B cell (primary cell): Measurements from ENCODE around the gene TMEM208. TPM values are rescaled to one million over a fixed set of nuclear protein-coding genes. Genes with fewer than 3 reads are reported as not detected.

ENCODE experiments used
- ATAC-seq: fragments of 200-7000 bp; cut with Tn5 transposase; one replicate; pipeline ENCODE4 v1.10.0; 2021; ENCODE audit warnings: low read depth, mild to moderate bottlenecking, moderate number of reproducible peaks, moderate library complexity
- CTCF ChIA-PET: fragments of 350-600 bp; sonication (Branson Sonifier 250); formaldehyde crosslinking; loops from one replicate; lab custom pipeline; 2021; ENCODE audit warnings: antibody characterized with exemption, inconsistent platforms; lab: Charles Lee
- POLR2A ChIA-PET: fragments of 350-600 bp; sonication (Branson Sonifier 250); formaldehyde crosslinking; loops from one replicate; lab custom pipeline; 2021; ENCODE audit warnings: antibody characterized with exemption; lab: Charles Lee
- DNase-seq: peaks from one replicate; pipeline ENCODE4 v3.0.0; 2013
- H2AFZ ChIP-seq: 2 replicates; pipeline ENCODE4 v1.6.1; 2012; ENCODE audit warnings: mild to moderate bottlenecking, low read depth, low read length; ENCODE audit not compliant: insufficient read depth, poor library complexity, severe bottlenecking
- H3K27ac ChIP-seq, 2 donors: 1 replicate in 1 of 2; 2 replicates in 1 of 2; pipeline ENCODE4 v1.5.1; 2012 to 2013; ENCODE audit warnings: low read length in 2 of 2, mild to moderate bottlenecking in 2 of 2, moderate library complexity in 1 of 2
- H3K27me3 ChIP-seq, 4 experiments: fragments of 200-600 bp in 1 of 4; sonication (generic) in 1 of 4; replicated peaks in 1 of 4; 1 replicate in 2 of 4; 2 replicates in 2 of 4; pipeline versions ENCODE4 v1.6.1 to v1.7.0; 2013 to 2016; ENCODE audit warnings: low read length in 3 of 4, mild to moderate bottlenecking in 2 of 4, mixed read lengths in 1 of 4, moderate library complexity in 1 of 4; ENCODE audit not compliant: insufficient read depth in 4 of 4, control insufficient read depth in 3 of 4; ENCODE audit errors: control extremely low read depth in 1 of 4
- H3K36me3 ChIP-seq, 2 experiments: replicated peaks in 1 of 2; 1 replicate in 1 of 2; 2 replicates in 1 of 2; pipeline versions ENCODE4 v1.6.1 to v1.7.1; 2013; ENCODE audit warnings: low read length in 1 of 2; ENCODE audit not compliant: insufficient read depth in 2 of 2, control insufficient read depth in 1 of 2; ENCODE audit errors: control extremely low read depth in 1 of 2, extremely low read depth in 1 of 2
- H3K4me1 ChIP-seq, 2 donors: fragments of 200-600 bp in 1 of 2; sonication (generic) in 1 of 2; 1 replicate in 1 of 2; 2 replicates in 1 of 2; pipeline versions ENCODE4 v1.5.1 to v1.6.1; 2013 to 2017; ENCODE audit warnings: low read length in 2 of 2; ENCODE audit not compliant: control insufficient read depth in 2 of 2, insufficient read depth in 2 of 2
- H3K4me2 ChIP-seq: replicated peaks from 2 replicates; pipeline ENCODE3; 2012; ENCODE audit warnings: mild to moderate bottlenecking, low read depth, low read length; ENCODE audit not compliant: poor library complexity, severe bottlenecking
- H3K4me3 ChIP-seq, 5 experiments: fragments of 200-600 bp in 1 of 5; sonication (generic) in 1 of 5; 1 replicate in 3 of 5; 2 replicates in 2 of 5; pipeline versions ENCODE4 v1.5.1 to v1.7.0; 2011 to 2016; ENCODE audit warnings: low read length in 4 of 5, mild to moderate bottlenecking in 4 of 5, low read depth in 2 of 5, control low read depth in 1 of 5, moderate library complexity in 1 of 5; ENCODE audit not compliant: insufficient read depth in 1 of 5; ENCODE audit errors: control extremely low read depth in 1 of 5, extremely low read depth in 1 of 5
- H3K79me2 ChIP-seq: fragments of 200-600 bp; sonication (generic); one replicate; pipeline ENCODE4 v1.6.0; 2016; ENCODE audit warnings: low read length; ENCODE audit not compliant: control insufficient read depth, insufficient read depth
- H3K9ac ChIP-seq: fragments of 200-600 bp; sonication (generic); 2 replicates; pipeline ENCODE4 v1.6.1; 2017; ENCODE audit warnings: mild to moderate bottlenecking, low read length, moderate library complexity
- H3K9me3 ChIP-seq, 3 donors: one replicate each; pipeline versions ENCODE4 v1.6.1 to v1.7.1; 2013; ENCODE audit warnings: low read length in 2 of 3; ENCODE audit not compliant: control insufficient read depth in 2 of 3, insufficient read depth in 1 of 3; ENCODE audit errors: control extremely low read depth in 1 of 3
- H4K20me1 ChIP-seq: 2 replicates; pipeline ENCODE4 v1.6.0; 2012; ENCODE audit warnings: mild to moderate bottlenecking, low read length; ENCODE audit not compliant: insufficient read depth, control insufficient read depth, poor library complexity, severe bottlenecking
- H3K27ac Mint-ChIP-seq: one replicate; pipeline ENCODE4 v1.8.0; 2021; ENCODE audit warnings: mixed read lengths
- H3K27me3 Mint-ChIP-seq: one replicate; pipeline ENCODE4 v1.8.0; 2021; ENCODE audit warnings: mixed read lengths
- H3K4me1 Mint-ChIP-seq: one replicate; pipeline ENCODE4 v1.8.0; 2021; ENCODE audit warnings: mixed read lengths
- H3K4me3 Mint-ChIP-seq: one replicate; pipeline ENCODE4 v1.8.0; 2021; ENCODE audit warnings: mixed read lengths
- H3K9me3 Mint-ChIP-seq: one replicate; pipeline ENCODE4 v1.8.0; 2022; ENCODE audit warnings: mixed read lengths; ENCODE audit not compliant: insufficient read depth
- EZH2 ChIP-seq: IDR thresholded peaks from 2 replicates; pipeline ENCODE4 v1.6.1; 2012; ENCODE audit warnings: borderline replicate concordance, low read depth, mild to moderate bottlenecking, moderate library complexity, low read length; ENCODE audit not compliant: insufficient read depth, poor library complexity, severe bottlenecking
- WGBS: methylation state at CpG from one replicate; pipeline ENCODE4 v1.1.5; 2013; ENCODE audit warnings: missing lambda C conversion rate; ENCODE audit not compliant: insufficient coverage; 5-methylcytosine and 5-hydroxymethylcytosine counted together
- intact Hi-C: fragments of 100-400 bp; cut with micrococcal nuclease; formaldehyde crosslinking; loops from one replicate; pipeline ENCODE4 v1.10.0; 2022
- polyA plus RNA-seq: library from polyadenylated mRNA; depleted of rRNA; stranded (reverse); fragments of >200 nt; gene quantifications from 2 replicates; pipeline ENCODE4 v1.2.3, GENCODE V29; 2012
- total RNA-seq, 2 donors: library from RNA; stranded (reverse); fragments of 120-200 nt in 1 of 2; gene quantifications; 1 replicate in 1 of 2; 2 replicates in 1 of 2; pipeline versions ENCODE4 v1.2.3 to v1.2.4, GENCODE V29; 2013 to 2022
- TF ChIP-seq, protein P1 (sequence below): fragments of 200-600 bp; IDR thresholded peaks from one replicate; pipeline ENCODE4 v1.8.0; 2022; ENCODE audit warnings: antibody characterized with exemption, mild to moderate bottlenecking

TMEM208 gene
- total and polyA plus RNA-seq, 2 donors (not counting 1 experiment from before 2014, with no cell fraction given), result 36.1 to 40.4 TPM

DNA sequence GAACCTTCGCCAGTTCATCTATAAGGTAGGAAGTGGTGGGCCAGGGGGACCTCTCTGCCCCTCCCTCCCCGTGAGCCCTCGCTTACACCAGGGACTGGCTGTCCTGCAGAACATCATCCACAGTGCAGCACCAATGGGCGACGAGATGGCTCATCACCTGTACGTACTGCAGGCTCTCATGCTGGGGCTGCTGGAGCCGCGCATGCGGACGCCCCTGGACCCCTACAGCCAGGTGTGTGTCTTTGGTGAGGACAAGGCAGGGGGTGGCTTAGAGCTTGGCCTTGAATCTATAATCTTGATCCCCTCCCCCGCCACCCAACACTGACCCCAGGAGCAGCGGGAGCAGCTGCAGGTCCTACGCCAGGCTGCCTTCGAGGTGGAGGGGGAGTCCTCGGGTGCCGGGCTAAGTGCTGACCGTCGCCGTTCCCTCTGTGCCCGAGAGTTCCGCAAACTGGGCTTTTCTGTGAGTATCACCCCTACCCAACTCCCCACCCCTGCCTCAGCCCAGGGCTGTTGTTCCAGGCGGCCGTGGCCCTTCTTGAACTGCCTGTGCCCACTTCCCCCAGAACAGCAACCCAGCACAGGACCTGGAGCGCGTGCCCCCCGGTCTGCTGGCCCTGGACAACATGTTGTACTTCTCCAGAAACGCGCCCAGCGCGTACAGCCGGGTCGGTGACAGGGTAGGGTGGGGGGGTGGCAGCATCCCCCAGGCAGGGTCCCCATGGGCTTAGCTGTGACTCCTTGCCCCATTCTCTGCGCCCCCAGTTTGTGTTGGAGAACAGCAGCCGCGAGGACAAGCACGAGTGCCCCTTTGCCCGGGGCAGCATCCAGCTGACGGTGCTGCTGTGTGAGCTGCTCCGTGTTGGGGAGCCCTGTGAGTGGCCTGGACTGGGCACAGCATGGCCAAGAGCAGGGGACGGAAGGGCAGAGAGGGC is 25.3 kb upstream of the TMEM208 start:
- H3K36me3 ChIP-seq, result peaks cover 0 to 45% of the 10 kb centered on the region in 2 experiments
- no peak overlapping the region for H2AFZ ChIP-seq
- H3K27ac Mint-ChIP-seq, result no peak overlapping the region
- H3K4me3 Mint-ChIP-seq, result no peak overlapping the region
- H3K4me3 ChIP-seq, result no peak overlapping the region
- POLR2A ChIA-PET, result interaction anchor here (0.7 kb wide), 1 partner anchor 204 kb away, joined by 7 read pairs; no protein-coding TSS in a partner anchor
- H3K9me3 Mint-ChIP-seq, result no peaks in the 10 kb centered on the region
- no peak overlapping the region for H3K9ac ChIP-seq
- no peak for ATAC-seq
- H3K27ac ChIP-seq, result no peak overlapping the region
- H3K9me3 ChIP-seq, result no peaks in the 10 kb centered on the region
- H3K4me2 ChIP-seq, result no peak overlapping the region
- peaks cover 19% of the 10 kb centered on the region for H4K20me1 ChIP-seq
- peaks cover 1% of the 10 kb centered on the region for H3K79me2 ChIP-seq
- CTCF ChIA-PET, result no interaction called here
- no peaks in the 10 kb centered on the region for H3K27me3 Mint-ChIP-seq
- intact Hi-C loops, result no loop called here
- TF ChIP-seq, protein P1, sequence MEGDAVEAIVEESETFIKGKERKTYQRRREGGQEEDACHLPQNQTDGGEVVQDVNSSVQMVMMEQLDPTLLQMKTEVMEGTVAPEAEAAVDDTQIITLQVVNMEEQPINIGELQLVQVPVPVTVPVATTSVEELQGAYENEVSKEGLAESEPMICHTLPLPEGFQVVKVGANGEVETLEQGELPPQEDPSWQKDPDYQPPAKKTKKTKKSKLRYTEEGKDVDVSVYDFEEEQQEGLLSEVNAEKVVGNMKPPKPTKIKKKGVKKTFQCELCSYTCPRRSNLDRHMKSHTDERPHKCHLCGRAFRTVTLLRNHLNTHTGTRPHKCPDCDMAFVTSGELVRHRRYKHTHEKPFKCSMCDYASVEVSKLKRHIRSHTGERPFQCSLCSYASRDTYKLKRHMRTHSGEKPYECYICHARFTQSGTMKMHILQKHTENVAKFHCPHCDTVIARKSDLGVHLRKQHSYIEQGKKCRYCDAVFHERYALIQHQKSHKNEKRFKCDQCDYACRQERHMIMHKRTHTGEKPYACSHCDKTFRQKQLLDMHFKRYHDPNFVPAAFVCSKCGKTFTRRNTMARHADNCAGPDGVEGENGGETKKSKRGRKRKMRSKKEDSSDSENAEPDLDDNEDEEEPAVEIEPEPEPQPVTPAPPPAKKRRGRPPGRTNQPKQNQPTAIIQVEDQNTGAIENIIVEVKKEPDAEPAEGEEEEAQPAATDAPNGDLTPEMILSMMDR, result no peak
- TF ChIP-seq EZH2, result no peak
- 98% methylated on average over 32 of the region's 40 CpGs for WGBS
- H3K27me3 ChIP-seq, result no peaks in the 10 kb centered on the region
- H3K4me1 Mint-ChIP-seq, result peaks cover 7% of the 10 kb centered on the region
- H3K4me1 ChIP-seq, result no peaks in the 10 kb centered on the region
- no peak for DNase-seq

- 98% methylated on average over 12 of the region's 12 CpGs for WGBS
- Histone ChIP-seq H3K27ac (no peak overlapping the region), H4K20me1 (peaks cover 11% of the 10 kb centered on the region), H3K27me3 (no peaks in the 10 kb centered on the region), H3K4me3 (no peak overlapping the region), H3K9ac (no peak overlapping the region), H3K79me2 (no peaks in the 10 kb centered on the region), H2AFZ (no peak overlapping the region), H3K4me2 (no peak overlapping the region), H3K36me3 (peaks cover 0 to 37% of the 10 kb centered on the region in 2 experiments), H3K4me1 (no peaks in the 10 kb centered on the region), H3K9me3 (no peaks in the 10 kb centered on the region)
- intact Hi-C loops, result no loop called here
- Mint-ChIP-seq H3K4me1 (peaks cover 5% of the 10 kb centered on the region), H3K4me3 (no peak overlapping the region), H3K27me3 (no peaks in the 10 kb centered on the region), H3K27ac (no peak overlapping the region), H3K9me3 (no peaks in the 10 kb centered on the region)
- DNase-seq, result no peak
- ATAC-seq, result no peak
- ChIA-PET CTCF (no interaction called here), POLR2A (interaction anchor here (0.7 kb wide), 1 partner anchor 204 kb away, joined by 7 read pairs; no protein-coding TSS in a partner anchor)
- TF ChIP-seq, protein P1, result no peak
- TF ChIP-seq EZH2, result no peak
Measured at GRCh38 chr16:67202426-67202825, 24.5 kb upstream of the TMEM208 start.
